Measurements from ENCODE around the gene PTPRN2. TPM values are rescaled to one million over a fixed set of nuclear protein-coding genes. Genes with fewer than 3 reads are reported as not detected.
A peak's percentile ranks its signal among the peaks of the same experiment; 100 is the strongest.

The PTPRN2 gene
- total and polyA plus RNA-seq, 2 of the 8 experiments (the other 6 are each of a cell fraction or from before 2014, with no cell fraction given) = 2.6 to 4.5 TPM

GRCh38 chr7:158524749-158525635 lies 62.6 kb downstream of the PTPRN2 start:
- ChIA-PET CTCF (ENCODE audit: partially characterized antibody) (interaction anchor here (0.7 to 2.0 kb wide), 8 partner anchors 12 to 1119 kb away, joined by 3 to 6 read pairs (median 4); no protein-coding TSS in a partner anchor), POLR2A (ENCODE audit: partially characterized antibody) (interaction anchor here (0.9 to 1.0 kb wide), 2 partner anchors 30 to 80 kb away, joined by 3 to 4 read pairs; no protein-coding TSS in a partner anchor)
- FAIRE-seq (no peak), DNase-seq (ENCODE audit: low read depth in 1 of 2, low spot score in 2 of 2) (no peak)
- Histone ChIP-seq H3K4me1 (replicated peaks in 1 of 4; ENCODE audit: control insufficient read depth in 3 of 4, insufficient read depth in 4 of 4, low read length in 3 of 4) (no peaks in the 10 kb centered on the region), H3K9ac (replicated peaks in 1 of 4; ENCODE audit: extremely low read depth in 1 of 4, low read depth in 3 of 4, low read length in 3 of 4) (no peak overlapping the region), H3K4me3 (ENCODE audit: extremely low read depth in 1 of 4, insufficient read depth in 2 of 4, low read depth in 3 of 4, low read length in 4 of 4) (no peak overlapping the region), H2BK12ac (ENCODE audit: low read depth, low read length) (no peak overlapping the region), H2AK5ac (ENCODE audit: low read depth, low read length) (no peak overlapping the region), H2AFZ (ENCODE audit: low read length) (no peak overlapping the region), H3K14ac (ENCODE audit: insufficient read length) (no peak overlapping the region), H3K27me3 (replicated peaks in 1 of 4; ENCODE audit: control insufficient read depth in 3 of 4, extremely low read depth in 1 of 4, insufficient read depth in 3 of 4, low read length in 3 of 4) (no peaks in the 10 kb centered on the region), H3K36me3 (ENCODE audit: control insufficient read depth in 2 of 4, insufficient read depth in 4 of 4, low read length in 3 of 4) (no peaks in the 10 kb centered on the region), H4K91ac (replicated peaks; ENCODE audit: insufficient read length, low read length) (peak overlapping the region; percentile 50), H2BK120ac (replicated peaks; ENCODE audit: low read depth, low read length) (no peak overlapping the region), H2BK5ac (ENCODE audit: low read depth, low read length) (no peak overlapping the region), H4K5ac (ENCODE audit: insufficient read length, low read depth, low read length) (no peak overlapping the region), H3K4ac (replicated peaks; ENCODE audit: insufficient read length, low read depth, low read length) (no peak overlapping the region), H4K8ac (ENCODE audit: extremely low read depth, insufficient read depth, low read length) (peak overlapping the region; percentile 38; the same call in 1 of the 2 replicates), H2BK20ac (ENCODE audit: low read length) (no peak overlapping the region), H3K27ac (ENCODE audit: low read depth, low read length) (no peak overlapping the region), H3K79me1 (ENCODE audit: low read depth, low read length) (no peaks in the 10 kb centered on the region), H3K18ac (ENCODE audit: extremely low read depth, low read length) (no peak overlapping the region; the same call in 1 of the 2 replicates), H3K23ac (ENCODE audit: insufficient read length) (no peak overlapping the region), H3K79me2 (ENCODE audit: control insufficient read depth in 1 of 2, insufficient read depth in 2 of 2, low read length in 2 of 2) (no peaks in the 10 kb centered on the region), H3K23me2 (ENCODE audit: low read depth, low read length) (no peaks in the 10 kb centered on the region), H2BK15ac (ENCODE audit: low read length) (no peak overlapping the region), H3K56ac (replicated peaks; ENCODE audit: insufficient read length, low read depth, low read length) (no peak overlapping the region), H3K4me2 (ENCODE audit: insufficient read depth in 1 of 2, low read depth in 2 of 2, low read length in 2 of 2) (no peak overlapping the region), H4K20me1 (replicated peaks in 1 of 2; ENCODE audit: control insufficient read depth in 1 of 2, insufficient read depth in 2 of 2, low read length in 2 of 2) (peaks cover 2% of the 10 kb centered on the region in 2 experiments), H3K9me3 (ENCODE audit: insufficient read depth in 2 of 2, low read depth in 1 of 2, low read length in 1 of 2) (peaks cover 12 to 19% of the 10 kb centered on the region in 2 experiments)
- WGBS, 2 experiments (ENCODE audit: extremely low coverage in 1 of 2, insufficient coverage in 1 of 2, insufficient read length in 1 of 2, insufficient replicate concordance in 2 of 2, low coverage in 1 of 2, low lambda C conversion rate in 2 of 2, missing lambda C conversion rate in 1 of 2) = 91% methylated on average over 24 of the region's 24 CpGs; no CpG with 5 or more reads in 1 of the 2 experiments
- TF ChIP-seq CEBPB (IDR thresholded peaks at IDR 0.05; ENCODE audit: low read depth, low read length) = no peak
- TF ChIP-seq, protein P1, sequence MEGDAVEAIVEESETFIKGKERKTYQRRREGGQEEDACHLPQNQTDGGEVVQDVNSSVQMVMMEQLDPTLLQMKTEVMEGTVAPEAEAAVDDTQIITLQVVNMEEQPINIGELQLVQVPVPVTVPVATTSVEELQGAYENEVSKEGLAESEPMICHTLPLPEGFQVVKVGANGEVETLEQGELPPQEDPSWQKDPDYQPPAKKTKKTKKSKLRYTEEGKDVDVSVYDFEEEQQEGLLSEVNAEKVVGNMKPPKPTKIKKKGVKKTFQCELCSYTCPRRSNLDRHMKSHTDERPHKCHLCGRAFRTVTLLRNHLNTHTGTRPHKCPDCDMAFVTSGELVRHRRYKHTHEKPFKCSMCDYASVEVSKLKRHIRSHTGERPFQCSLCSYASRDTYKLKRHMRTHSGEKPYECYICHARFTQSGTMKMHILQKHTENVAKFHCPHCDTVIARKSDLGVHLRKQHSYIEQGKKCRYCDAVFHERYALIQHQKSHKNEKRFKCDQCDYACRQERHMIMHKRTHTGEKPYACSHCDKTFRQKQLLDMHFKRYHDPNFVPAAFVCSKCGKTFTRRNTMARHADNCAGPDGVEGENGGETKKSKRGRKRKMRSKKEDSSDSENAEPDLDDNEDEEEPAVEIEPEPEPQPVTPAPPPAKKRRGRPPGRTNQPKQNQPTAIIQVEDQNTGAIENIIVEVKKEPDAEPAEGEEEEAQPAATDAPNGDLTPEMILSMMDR (IDR thresholded peaks at IDR 0.05; ENCODE audit: control extremely low read depth in 1 of 3, insufficient read depth in 1 of 3, low read depth in 1 of 3, low read length in 3 of 3) = peak in 2 of 3 experiments; percentile 2 to 3; a peak in 1 of 4 replicates

Data from H1 (cell line).